Measurements from ENCODE around the gene GAS7.

DNA sequence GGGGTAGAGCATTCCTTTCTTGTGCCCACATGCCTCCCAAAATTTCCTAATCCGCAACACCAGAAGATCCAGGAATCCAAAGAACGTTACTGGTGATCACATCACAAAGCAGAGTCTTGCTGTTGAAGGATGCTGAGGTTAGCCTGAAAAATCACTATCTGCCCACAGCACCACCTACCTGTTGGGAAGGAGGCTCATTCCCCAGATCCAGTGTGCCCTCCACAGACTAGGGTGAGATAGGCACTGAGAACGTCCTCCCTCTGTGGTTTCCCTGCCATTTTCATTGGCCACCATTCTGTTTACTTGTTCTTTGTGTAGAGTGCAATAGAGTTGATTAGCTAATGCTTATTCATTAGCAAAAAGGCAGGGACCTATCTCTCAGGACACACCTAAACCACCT, 323.7 kb downstream of the GAS7 start:
- no peak for TF ChIP-seq HNRNPLL (IDR thresholded peaks at IDR 0.05; ENCODE audit: low read depth, low read length, poor library complexity, severe bottlenecking)
- no peak for TF ChIP-seq EZH2 (IDR thresholded peaks at IDR 0.05; ENCODE audit: borderline replicate concordance, low read depth, low read length)
- TF ChIP-seq KAT7 (CRISPR knock-in tag; IDR thresholded peaks at IDR 0.05; ENCODE audit: borderline replicate concordance) = no peak
- no peak for TF ChIP-seq POLR2AphosphoS5 (IDR thresholded peaks at IDR 0.05; ENCODE audit: control insufficient read depth, insufficient read depth, low read depth, low read length)
- TF ChIP-seq BRF1 (IDR thresholded peaks at IDR 0.05; ENCODE audit: borderline replicate concordance, extremely low read depth, insufficient read length) = no peak
- TF ChIP-seq FOXA3 (CRISPR knock-in tag; conservative IDR thresholded peaks at IDR 0.05 in 1 of 2, IDR thresholded peaks at IDR 0.05 in 1 of 2) = no peak
- no peak for TF ChIP-seq GABPA (tag; conservative IDR thresholded peaks at IDR 0.05; ENCODE audit: low read depth)
